K562 (cell line): ENCODE data around the gene EGFR. TPM values are rescaled to one million over a fixed set of nuclear protein-coding genes. Genes with fewer than 3 reads are reported as not detected.

Experiments
- ATAC-seq: fragments of 200-7000 bp; cut with Tn5 transposase; 3 replicates; pipeline ENCODE4 v1.9.1; 2020; ENCODE audit warnings: moderate library complexity
- BruUV-seq: library from RNA; stranded (reverse); fragments of 400-500 nt; replicated peaks from 2 replicates; lab custom pipeline; 2021; lab: Mats Ljungman, UMichigan
- CTCF ChIA-PET: fragments of 300-600 bp; formaldehyde crosslinking; extraction: SDS; loops from one replicate; lab custom pipeline; 2021; ENCODE audit warnings: low intra/inter-chr PET ratio; lab: Yijun Ruan, JAX
- POLR2A ChIA-PET: fragments of 300-600, 350-650 bp; sonication (Branson Sonifier 250); formaldehyde crosslinking; extraction: SDS; loops from one replicate; lab custom pipeline; 2021; ENCODE audit warnings: antibody characterized with exemption, inconsistent platforms; lab: Yijun Ruan, JAX
- DNase-seq, 4 experiments: peaks; one replicate each; pipeline versions ENCODE4 v3.0.0 to v3.0.0-alpha.2; 2011 to 2018; ENCODE audit warnings: low spot score in 3 of 4, mixed read lengths in 3 of 4; ENCODE audit errors: extremely low read depth in 1 of 4
- FAIRE-seq: peaks from 2 replicates; lab custom pipeline; 2011; peaks lifted over from hg19 to GRCh38; lab: Jason Lieb, UNC
- H2AFZ ChIP-seq: 2 replicates; pipeline ENCODE4 v1.6.0; 2011; ENCODE audit warnings: low read depth, low read length, control low read depth, inconsistent platforms
- H3K27ac ChIP-seq: fragments of 200-600 bp; 3 replicates; pipeline ENCODE4 v1.8.0; 2011; ENCODE audit warnings: low read depth, mild to moderate bottlenecking, control low read depth, inconsistent platforms, low read length, moderate library complexity, mixed read lengths; ENCODE audit errors: extremely low read depth
- H3K27me3 ChIP-seq, 2 experiments: fragments of 300-600 bp in 1 of 2; 2 replicates in 1 of 2; 3 replicates in 1 of 2; pipeline versions ENCODE4 v1.6.0 to v1.8.0; 2011; ENCODE audit warnings: inconsistent platforms in 2 of 2, low read length in 2 of 2, mild to moderate bottlenecking in 1 of 2, mixed read lengths in 1 of 2, moderate library complexity in 1 of 2; ENCODE audit not compliant: control insufficient read depth in 2 of 2, insufficient read depth in 2 of 2
- H3K36me3 ChIP-seq: fragments of 300-600 bp; 3 replicates; pipeline ENCODE4 v1.8.0; 2011; ENCODE audit warnings: mild to moderate bottlenecking, low read length, inconsistent platforms; ENCODE audit not compliant: control insufficient read depth, insufficient read depth
- H3K4me1 ChIP-seq, 2 experiments: fragments of 200-600 bp in 1 of 2; replicated peaks in 1 of 2; 2 replicates in 1 of 2; 3 replicates in 1 of 2; pipeline versions ENCODE4 v1.5.1 to v1.8.0; 2011; ENCODE audit warnings: inconsistent platforms in 2 of 2, low read length in 2 of 2, mild to moderate bottlenecking in 1 of 2, mixed read lengths in 1 of 2, moderate library complexity in 1 of 2; ENCODE audit not compliant: control insufficient read depth in 2 of 2, insufficient read depth in 2 of 2
- H3K4me2 ChIP-seq: 2 replicates; pipeline ENCODE4 v1.6.1; 2011; ENCODE audit warnings: low read length, control low read depth, inconsistent platforms, mixed read lengths; ENCODE audit not compliant: insufficient read depth
- H3K4me3 ChIP-seq: fragments of 200-600 bp; sonication (generic), shearing (Covaris generic); 2 replicates; pipeline ENCODE4 v1.5.1; 2016; ENCODE audit warnings: control low read depth, inconsistent platforms
- H3K79me2 ChIP-seq: fragments of 200-600 bp; 3 replicates; pipeline ENCODE4 v1.8.0; 2011; ENCODE audit warnings: low read length, inconsistent platforms; ENCODE audit not compliant: control insufficient read depth, insufficient read depth
- H3K9ac ChIP-seq, 2 experiments: 2 replicates each; pipeline versions ENCODE4 v1.6.0 to v1.6.1; 2011; ENCODE audit warnings: low read depth in 2 of 2, low read length in 2 of 2, control low read depth in 1 of 2, inconsistent platforms in 1 of 2, mild to moderate bottlenecking in 1 of 2, mixed read lengths in 1 of 2; ENCODE audit not compliant: insufficient read depth in 1 of 2
- H3K9me1 ChIP-seq: one replicate; pipeline ENCODE4 v1.6.0; 2011; ENCODE audit warnings: inconsistent platforms, mild to moderate bottlenecking, low read length, moderate library complexity; ENCODE audit not compliant: control insufficient read depth, insufficient read depth
- H3K9me3 ChIP-seq: replicated peaks from 2 replicates; pipeline ENCODE4 v1.5.1; 2011; ENCODE audit warnings: low read depth, low read length, inconsistent platforms; ENCODE audit not compliant: control insufficient read depth, insufficient read depth
- H4K20me1 ChIP-seq: replicated peaks from 2 replicates; pipeline ENCODE4 v1.6.1; 2011; ENCODE audit warnings: low read length, inconsistent platforms, mixed read lengths; ENCODE audit not compliant: control insufficient read depth, insufficient read depth
- FOSL1 ChIP-seq: fragments of 200-800 bp; sonication (Bioruptor generic); conservative IDR thresholded peaks from 2 replicates; pipeline ENCODE4 v1.6.1; 2016; ENCODE audit warnings: missing genetic modification characterization, missing compliant biosample characterization
- JUND ChIP-seq, 2 experiments: IDR thresholded peaks; 2 replicates in 1 of 2; 3 replicates in 1 of 2; pipeline ENCODE4 v1.6.1; 2011; ENCODE audit warnings: borderline replicate concordance in 2 of 2, low read depth in 2 of 2, low read length in 2 of 2, improper control_type of control experiment in 1 of 2, missing biosample characterization in 1 of 2, missing genetic modification characterization in 1 of 2, missing genetic modification reagents in 1 of 2
- MYNN ChIP-seq, 2 experiments: sonication (generic); formaldehyde crosslinking in 1 of 2; IDR thresholded peaks; 2 replicates each; pipeline versions ENCODE4 v1.5.0 to v1.6.1; 2016 to 2020; ENCODE audit warnings: antibody characterized with exemption in 1 of 2, missing genetic modification reagents in 1 of 2
- ZNF384 ChIP-seq: IDR thresholded peaks from 2 replicates; pipeline ENCODE4 v1.6.1; 2012; ENCODE audit warnings: low read depth, low read length, improper control_type of control experiment
- ZNF444 ChIP-seq: fragments of 250-450 bp; sonication (Bioruptor Pico); IDR thresholded peaks from 2 replicates; pipeline ENCODE4 v1.4.0; 2020; ENCODE audit warnings: mild to moderate bottlenecking, moderate library complexity
- WGBS: fragments of 100-300 bp; shearing (Covaris generic); methylation state at CpG from one replicate; pipeline ENCODE4 v1.1.6; 2016; ENCODE audit warnings: low coverage, mixed read lengths; ENCODE audit not compliant: insufficient coverage; ENCODE audit errors: missing lambda C conversion rate; 5-methylcytosine and 5-hydroxymethylcytosine counted together
- in situ Hi-C: fragments of 300-500 bp; cut with MboI; formaldehyde crosslinking; loops from 4 replicates; pipeline ENCODE4 v1.15.0; 2018; ENCODE audit warnings: inconsistent platforms, mixed read lengths
- intact Hi-C: fragments of 100-400 bp; cut with micrococcal nuclease; formaldehyde crosslinking; loops from 2 replicates; pipeline ENCODE4 v1.14.2; 2022
- polyA plus RNA-seq, 8 experiments: library from polyadenylated mRNA; depleted of rRNA in 4 of 8; stranded (reverse) in 5 of 8; unstranded in 3 of 8; fragments of >200 nt; fragmentation: Nextera tagmentation in 2 of 8; fragmentation: Illumina TruSeq in 1 of 8; extraction: Ambion mirVana in 2 of 8; extraction: Trizol in 1 of 8; gene quantifications; 2 replicates each; pipeline versions ENCODE4 v1.2.1 to v1.2.3, GENCODE V29; 2011 to 2014; ENCODE audit warnings: inconsistent platforms in 1 of 8, missing spikeins in 1 of 8
- total RNA-seq, 7 experiments: library from RNA; depleted of rRNA in 6 of 7; stranded (reverse); fragments of >200 nt in 6 of 7; fragmentation: Illumina TruSeq in 2 of 7; extraction: Trizol in 2 of 7; gene quantifications; 2 replicates each; pipeline versions ENCODE4 v1.2.1 to v1.2.3, GENCODE V29; 2011 to 2021; ENCODE audit warnings: low replicate concordance in 1 of 7

The EGFR gene
- total and polyA plus RNA-seq, 9 of the 15 experiments (the other 6 are each of a cell fraction or from before 2014, with no cell fraction given): 0.13 TPM; not detected in 8

DNA sequence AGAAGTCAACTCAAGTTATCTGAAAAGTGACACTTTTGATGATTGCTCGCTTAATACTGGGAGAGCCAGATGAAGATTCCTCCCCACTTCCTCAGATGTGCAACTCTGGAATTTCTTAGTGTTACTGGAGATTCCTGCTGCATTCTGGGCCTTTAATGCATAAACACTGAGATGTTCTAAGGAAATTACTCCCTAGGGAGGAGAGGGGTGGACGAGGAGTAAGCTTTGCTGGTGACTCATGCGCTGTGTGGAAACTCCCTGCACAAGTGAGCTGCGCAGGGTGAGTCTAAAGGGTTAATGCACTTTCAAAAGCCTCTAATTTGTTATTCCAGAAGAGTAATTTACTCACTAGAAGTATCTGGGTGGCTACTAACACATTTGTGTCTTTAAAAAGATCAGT is 46.3 kb downstream of the EGFR start:
- Histone ChIP-seq H3K4me1 (no peaks in the 10 kb centered on the region), H3K36me3 (no peaks in the 10 kb centered on the region), H3K9ac (no peak overlapping the region), H3K27ac (no peak overlapping the region), H3K27me3 (peaks cover 3 to 18% of the 10 kb centered on the region in 2 experiments; a peak in 4 of 5 replicates), H3K4me2 (no peak overlapping the region), H3K79me2 (no peaks in the 10 kb centered on the region), H2AFZ (no peak overlapping the region), H3K4me3 (no peak overlapping the region), H3K9me1 (no peaks in the 10 kb centered on the region), H3K9me3 (no peaks in the 10 kb centered on the region), H4K20me1 (no peaks in the 10 kb centered on the region)
- TF ChIP-seq MYNN (IDR thresholded peaks at IDR 0.05) (no peak), MYNN (CRISPR knock-in tag; IDR thresholded peaks at IDR 0.05) (no peak), FOSL1 (tag) (peak; percentile 42; the same call in 1 of the 2 replicates)
- in situ Hi-C loops: no loop called here
- FAIRE-seq (no peak), ATAC-seq (no peak), DNase-seq (no peak)
- WGBS: 3% methylated on average over 4 of the region's 4 CpGs
- ChIA-PET CTCF (no interaction called here), POLR2A (no interaction called here)
- no TSS peak for BruUV-seq
- intact Hi-C loops: no loop called here

DNA sequence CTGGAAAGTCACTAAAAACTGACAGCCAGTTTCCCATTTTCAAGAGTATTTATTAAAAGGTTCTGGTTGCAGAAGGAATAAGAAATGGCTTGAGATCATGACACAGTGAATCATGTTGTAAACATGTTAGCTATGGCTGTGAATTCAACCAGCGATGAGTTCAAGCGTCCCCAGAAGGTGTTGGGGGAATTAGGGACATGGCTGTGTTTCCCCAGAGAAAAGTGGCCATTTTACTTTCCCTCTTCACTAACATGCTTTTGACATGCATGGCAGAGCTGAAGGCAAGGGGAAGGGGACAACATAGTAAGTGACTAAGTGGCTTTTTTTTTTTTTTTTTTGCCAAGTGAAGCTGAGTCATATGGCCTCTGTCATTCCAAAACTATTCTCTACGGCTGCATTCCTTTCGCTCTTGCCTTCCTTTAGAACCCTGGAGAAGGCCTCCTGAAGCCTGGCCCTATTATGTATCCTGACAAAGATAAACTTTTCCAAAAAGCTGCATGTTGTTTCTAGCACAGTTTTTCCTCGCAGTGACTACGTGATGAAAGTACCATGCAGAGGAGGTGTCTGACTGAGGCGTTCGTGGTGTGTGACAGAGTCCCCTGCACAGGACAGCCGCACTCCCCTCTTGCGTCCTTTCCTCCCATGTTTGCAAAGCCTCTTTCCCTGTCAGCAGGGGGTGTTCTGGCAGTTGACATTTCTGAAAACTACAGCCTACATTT is 46.9 kb downstream of the EGFR start:
- Histone ChIP-seq H3K27me3 (peaks cover 3 to 22% of the 10 kb centered on the region in 2 experiments; a peak in 4 of 5 replicates), H3K9me3 (no peaks in the 10 kb centered on the region), H3K4me1 (no peaks in the 10 kb centered on the region), H3K9me1 (no peaks in the 10 kb centered on the region), H3K4me3 (no peak overlapping the region), H3K4me2 (no peak overlapping the region), H4K20me1 (no peaks in the 10 kb centered on the region), H3K27ac (no peak overlapping the region), H3K79me2 (no peaks in the 10 kb centered on the region), H2AFZ (no peak overlapping the region), H3K36me3 (no peaks in the 10 kb centered on the region), H3K9ac (no peak overlapping the region)
- TF ChIP-seq ZNF384 (0 out of 2 replicates have a peak, but pooled peaks have one; percentile 31), ZNF444 (no peak), JUND (IDR thresholded peaks at IDR 0.05; ENCODE audit: borderline replicate concordance, low read depth, low read length) (no peak), JUND (tag; IDR thresholded peaks at IDR 0.05; ENCODE audit: borderline replicate concordance, low read depth, low read length) (peak; percentile 15; the same call in 1 of the 3 replicates), FOSL1 (tag) (peak; percentile 56)
- DNase-seq (no peak), FAIRE-seq (no peak), ATAC-seq (no peak)
- intact Hi-C loops: no loop called here
- no TSS peak for BruUV-seq
- CTCF ChIA-PET: no interaction called here
- in situ Hi-C loops: no loop called here
- POLR2A ChIA-PET: no interaction called here
- WGBS: 5% methylated on average over 9 of the region's 10 CpGs
